SW480 (cell line): ENCODE measurements around the gene ETV3L.

Experiments used
- DNase-seq: peaks from one replicate; pipeline ENCODE4 v3.0.0-alpha.2; 2016; ENCODE audit warnings: low spot score

The ETV3L gene

DNA sequence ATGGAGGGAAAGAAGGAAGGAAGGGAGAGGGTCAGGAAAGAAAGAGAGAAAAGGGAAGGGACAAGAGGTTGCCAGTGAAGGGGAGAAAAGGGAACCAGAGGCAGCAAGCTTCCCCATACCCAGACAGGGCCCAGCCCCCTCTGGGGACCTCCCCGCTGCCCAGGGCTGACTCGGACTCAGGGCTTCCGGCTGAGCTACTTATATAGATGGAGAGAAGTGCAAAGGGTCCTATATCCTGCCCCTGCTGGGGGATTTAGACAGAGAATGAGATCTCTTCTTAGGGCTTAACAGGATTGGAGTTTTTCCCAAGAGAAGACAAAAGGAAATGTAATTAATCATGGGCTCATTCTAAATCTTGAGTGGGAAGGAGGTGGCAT, at the start of gene ETV3L:
Gene ETV3L, minus strand, starts transcription at position 176 of the 377 bp plus-strand sequence. CDS start 285 bp downstream, outside the sequence.
- no peak for DNase-seq

DNA sequence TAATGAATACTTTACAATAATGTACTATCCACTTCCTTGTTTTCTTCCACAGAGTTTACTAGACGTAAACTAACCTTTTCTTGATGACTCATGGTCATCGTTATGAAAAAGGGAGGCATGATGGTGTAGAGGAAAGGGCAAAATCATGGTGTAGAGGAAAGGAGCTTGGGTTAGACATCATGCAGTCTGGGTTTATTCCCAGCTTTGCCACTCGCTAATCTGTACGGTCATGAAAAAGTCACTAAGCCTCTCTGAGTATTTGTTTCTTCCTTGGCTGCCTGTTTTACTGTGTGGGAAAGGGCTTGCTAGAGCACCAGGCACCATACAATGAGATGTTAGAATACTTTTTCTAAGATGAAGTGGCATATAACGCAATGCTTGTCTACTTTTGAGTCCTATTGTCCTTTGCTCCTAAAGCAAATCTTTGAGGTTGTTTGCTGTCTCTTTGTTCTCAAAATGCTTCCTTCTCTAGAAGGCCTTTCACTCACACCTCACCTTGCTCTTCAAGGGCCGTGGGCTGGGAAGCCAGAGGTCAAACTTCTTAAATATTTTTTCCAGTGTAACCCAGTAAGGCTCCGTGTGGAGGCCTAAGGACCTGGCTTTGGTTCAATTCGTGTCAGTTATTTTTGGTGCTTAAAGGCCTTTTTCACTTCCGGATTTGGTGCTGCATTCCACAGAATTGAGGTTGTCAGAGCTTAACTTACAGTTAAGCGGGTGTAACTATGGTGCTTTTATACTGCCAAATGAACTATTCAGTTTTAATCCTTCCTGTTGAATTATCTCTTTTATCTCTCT, 48.5 kb upstream of the ETV3L start:
- peak; percentile 47 for DNase-seq

DNA sequence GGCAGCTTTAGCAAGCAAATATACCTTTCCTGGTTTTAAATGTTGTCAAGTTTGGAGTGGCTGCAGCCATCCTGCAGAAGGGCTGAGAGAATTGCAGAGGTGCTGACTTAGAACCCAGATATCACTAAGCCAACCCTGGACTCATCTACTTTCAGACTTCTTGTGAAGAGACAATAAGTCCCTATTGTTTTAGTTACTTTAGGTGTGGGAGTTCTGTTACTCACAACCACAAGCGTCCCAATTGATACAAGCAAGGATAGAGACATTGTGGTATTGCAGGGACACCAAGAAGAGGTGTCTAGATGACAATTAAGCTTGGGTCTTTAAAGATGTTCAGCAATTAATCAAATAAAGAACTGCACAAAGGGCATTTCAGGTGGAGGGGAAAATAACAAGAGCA, 47.4 kb upstream of the ETV3L start:
- DNase-seq, result no peak

DNA sequence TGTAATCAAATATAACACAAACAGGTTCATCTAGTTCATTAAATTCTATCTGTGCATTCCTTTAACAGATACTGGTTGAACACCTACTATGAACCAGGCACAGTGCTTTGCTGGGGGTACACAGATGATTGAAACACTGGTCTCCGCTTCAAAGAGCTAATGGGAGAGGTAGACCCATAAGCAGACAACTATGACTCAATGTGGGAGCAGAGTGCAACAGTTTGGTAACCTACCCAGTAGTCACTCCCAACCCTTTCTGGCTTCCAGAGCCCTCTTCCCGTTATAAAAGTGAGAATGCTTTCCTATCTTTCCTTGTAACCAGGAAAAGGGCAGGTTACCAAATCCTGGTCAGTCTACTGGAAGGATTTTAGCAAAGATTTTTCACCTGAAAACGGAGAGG, 46.6 kb upstream of the ETV3L start:
- peak; percentile 48 for DNase-seq

DNA sequence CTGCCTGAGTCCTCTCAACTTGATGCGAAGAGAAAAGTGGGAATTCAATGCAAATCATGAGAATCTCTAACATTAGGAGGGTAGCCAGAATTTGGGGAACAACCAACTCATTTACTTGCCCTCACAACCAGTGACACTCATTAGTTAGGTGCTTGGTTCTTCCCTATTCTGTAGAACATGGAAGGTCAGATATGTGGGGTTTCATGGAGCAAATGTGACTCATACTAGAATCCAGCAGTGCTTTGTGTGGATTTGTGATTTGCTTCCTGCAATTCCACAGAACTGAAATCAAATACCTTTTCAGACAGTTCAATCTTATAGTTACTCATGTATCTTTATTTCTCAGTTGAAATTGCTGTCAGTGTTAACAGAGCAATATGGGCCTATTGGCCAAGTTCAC, 45.5 kb upstream of the ETV3L start:
- DNase-seq, result no peak

DNA sequence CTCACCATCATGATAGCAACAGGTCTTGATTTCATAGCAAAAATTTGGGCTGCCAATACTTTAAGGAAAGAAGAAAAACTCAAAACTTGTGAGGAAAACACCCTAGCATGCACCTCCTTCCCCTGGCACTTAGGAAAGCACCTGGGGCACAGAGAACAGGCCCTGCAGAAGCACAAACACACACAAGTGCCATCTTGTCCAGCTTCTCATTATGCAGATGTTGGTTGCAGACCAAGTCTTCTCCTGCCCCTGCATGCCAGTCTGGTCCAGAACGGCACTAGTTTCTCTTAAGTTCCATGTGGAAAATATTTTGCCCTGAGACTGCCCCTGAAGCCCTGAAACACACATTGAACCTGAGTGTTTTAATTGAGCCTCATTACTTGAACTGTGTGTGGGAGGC, 44.9 kb upstream of the ETV3L start:
- no peak for DNase-seq

DNA sequence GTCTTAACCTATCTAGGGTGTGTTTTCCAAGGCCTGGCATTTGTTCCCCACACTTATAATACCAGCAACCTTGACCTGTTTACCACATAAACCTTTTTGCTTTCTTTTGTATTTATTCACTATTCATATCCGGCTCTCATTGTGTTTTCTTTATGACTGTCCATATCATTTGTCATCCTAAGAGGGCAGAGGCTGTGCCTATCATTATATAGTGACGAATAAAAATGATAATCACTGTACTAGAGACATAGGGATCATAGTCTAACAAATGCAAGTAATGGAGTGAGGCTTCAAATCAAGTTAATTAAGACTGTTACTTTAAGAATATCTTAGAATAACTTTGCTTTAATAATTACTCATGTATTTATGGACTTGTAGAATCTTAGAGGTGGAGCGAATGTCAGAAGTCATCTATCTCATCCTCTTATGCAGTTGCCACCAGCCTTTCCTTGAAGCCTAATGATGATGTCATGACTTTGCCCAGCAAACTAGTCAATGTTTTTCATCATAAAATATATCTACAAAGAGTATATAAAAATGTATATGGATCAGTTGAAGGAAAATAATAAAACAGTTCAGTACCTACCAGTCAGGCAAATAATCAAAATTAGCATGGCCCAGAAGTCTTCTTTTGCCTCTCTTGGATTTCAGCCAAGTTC, 43.3 kb upstream of the ETV3L start:
- DNase-seq, result no peak

DNA sequence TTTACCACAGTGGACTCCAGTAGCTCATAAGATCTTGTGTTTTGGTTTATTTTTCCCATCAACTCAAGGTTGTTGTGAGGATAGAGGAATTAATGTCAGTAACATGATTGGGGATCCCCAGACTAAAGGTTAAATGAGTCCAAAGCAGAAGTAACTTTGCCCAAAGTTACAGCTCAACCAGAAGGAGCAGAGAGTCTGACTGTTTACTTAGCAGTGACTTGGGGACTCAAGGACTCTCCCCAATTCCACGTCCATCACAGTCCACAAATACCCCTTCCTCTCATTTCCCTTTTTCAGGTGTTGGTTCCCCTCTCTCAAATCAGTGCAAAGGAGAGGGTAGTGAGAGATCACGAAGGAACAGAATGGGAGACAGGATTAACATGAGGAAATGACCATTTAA, 42.6 kb upstream of the ETV3L start:
- DNase-seq, result no peak

DNA sequence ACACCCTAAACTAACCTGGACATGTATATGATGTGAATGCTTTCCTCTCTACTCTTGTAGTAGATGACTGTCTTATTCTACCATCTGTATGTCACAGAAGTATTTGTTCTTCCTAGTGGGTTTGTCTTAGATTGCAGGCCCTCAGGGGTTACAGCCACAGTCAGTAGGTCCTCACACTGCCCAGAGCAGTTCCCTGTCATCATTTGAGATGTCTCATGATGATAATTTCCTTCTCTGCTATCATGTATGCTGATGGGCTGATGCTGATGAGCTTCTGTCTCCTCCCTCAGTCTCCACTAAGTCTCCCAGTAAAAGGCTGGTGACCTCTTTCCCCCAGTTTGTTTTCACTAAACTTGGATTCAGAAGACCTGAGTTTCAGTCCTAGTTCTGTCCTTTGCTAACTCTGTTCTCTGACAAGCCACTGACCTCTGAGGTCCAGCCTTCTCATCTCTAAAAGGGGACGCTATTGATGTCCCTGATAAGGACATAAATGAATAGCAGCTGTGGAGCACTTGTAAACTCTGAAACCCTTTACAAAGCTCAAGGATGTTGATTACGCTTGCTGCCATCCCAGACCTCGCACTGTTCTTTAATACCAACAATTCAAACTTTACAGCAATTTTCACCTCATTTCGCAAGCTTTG, 41.7 kb upstream of the ETV3L start:
- no peak for DNase-seq

DNA sequence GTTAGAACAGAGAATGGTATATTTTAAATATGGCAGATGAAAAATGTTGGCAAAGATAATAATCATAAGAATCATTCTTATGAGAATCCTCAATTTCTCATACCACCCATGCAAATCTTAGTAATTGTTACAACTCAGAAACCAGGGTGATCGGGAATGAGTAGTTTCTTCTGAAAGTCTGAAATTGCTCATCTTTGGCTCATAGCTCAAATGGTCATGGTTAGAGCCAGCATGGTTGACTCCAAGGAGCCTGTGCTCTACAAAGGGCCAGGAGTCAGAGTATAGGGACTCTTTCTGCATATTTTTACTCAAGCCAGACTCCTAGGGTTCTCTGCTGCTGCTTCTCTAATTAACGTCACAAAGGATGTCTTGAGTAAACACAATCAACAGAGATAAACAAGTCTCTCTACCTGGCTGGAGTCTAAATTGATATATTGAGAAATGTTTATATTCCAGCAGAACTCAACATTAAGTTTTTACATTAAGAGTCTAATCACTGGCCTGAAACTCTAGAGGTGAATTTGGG, 40.5 kb upstream of the ETV3L start:
- DNase-seq, result no peak

DNA sequence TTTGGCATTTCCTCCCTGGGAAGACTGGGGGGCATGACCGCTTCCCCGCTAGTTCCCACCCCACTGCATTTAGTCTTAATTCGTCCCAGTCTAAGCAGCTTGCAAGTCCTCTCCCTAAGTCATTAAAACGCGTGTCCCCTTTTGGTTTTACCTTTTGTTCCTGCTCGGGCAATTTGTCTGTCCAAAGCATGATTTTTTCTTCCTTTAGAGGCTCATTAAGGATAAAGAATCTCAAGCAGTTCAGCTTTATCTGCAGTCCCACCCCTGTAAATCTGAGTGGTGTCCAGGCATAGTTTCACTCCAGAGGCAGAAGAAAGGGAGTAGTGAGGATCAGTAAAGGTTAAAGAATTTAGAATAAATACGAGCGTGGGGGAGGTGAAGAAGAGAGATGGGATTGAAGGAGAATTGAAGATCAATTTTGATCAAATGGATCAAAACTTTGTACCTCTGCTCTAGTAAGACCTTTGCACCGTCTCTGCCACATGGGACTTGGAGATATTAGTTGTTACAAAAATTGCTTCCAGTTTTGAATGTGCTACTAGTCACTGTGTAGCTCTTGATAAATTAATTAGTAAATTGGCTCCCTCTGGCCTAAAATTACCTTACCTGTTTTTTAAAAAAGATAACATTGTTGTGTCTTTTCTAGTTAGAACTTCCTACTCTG, 39.6 kb upstream of the ETV3L start:
- no peak for DNase-seq

DNA sequence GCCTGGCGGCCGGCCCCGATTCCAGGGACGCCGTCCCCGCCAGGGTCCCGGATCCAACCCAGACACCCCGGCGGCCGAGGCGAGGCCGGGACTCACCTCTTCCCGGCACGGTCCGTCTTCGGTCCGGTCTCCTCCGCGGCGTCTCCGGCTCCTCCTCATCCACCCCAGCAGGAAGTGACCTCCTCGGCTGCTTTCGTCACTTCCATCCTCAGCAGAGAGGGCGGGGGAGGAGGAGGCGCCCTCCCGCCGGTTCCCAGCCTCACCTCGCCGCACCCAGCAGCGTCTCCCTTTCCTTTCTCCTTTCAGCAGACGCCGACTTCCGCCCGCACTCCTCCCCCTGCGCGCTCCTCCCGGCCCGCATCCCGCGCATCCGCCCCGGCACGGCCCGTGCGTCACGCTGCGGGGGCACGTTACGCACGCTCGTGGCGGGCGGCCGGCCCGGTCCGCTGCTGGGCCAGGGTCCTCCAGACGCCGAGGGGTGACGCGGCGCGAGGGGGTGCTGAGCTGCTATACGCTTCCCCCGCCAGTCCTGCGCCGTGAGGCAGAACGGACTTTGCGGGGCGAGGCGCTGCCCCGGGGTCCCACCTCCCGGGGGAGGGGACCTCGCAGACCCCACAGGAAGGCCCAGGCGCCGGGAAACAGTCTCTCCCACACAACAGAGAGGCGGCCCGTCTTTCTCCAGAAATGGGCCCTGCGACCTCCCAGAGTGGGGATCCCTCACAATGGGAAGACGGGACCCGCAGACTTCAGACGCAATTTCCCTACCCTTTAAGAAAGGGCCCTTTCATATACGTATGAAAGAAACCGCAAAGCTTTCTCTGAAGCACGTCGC, 38.8 kb upstream of the ETV3L start, which contains the start of gene ETV3:
Gene ETV3, minus strand, starts transcription at position 176 of the 832 bp plus-strand sequence. CDS start 2,043 bp downstream, outside the sequence.
- peak; percentile 95 for DNase-seq

DNA sequence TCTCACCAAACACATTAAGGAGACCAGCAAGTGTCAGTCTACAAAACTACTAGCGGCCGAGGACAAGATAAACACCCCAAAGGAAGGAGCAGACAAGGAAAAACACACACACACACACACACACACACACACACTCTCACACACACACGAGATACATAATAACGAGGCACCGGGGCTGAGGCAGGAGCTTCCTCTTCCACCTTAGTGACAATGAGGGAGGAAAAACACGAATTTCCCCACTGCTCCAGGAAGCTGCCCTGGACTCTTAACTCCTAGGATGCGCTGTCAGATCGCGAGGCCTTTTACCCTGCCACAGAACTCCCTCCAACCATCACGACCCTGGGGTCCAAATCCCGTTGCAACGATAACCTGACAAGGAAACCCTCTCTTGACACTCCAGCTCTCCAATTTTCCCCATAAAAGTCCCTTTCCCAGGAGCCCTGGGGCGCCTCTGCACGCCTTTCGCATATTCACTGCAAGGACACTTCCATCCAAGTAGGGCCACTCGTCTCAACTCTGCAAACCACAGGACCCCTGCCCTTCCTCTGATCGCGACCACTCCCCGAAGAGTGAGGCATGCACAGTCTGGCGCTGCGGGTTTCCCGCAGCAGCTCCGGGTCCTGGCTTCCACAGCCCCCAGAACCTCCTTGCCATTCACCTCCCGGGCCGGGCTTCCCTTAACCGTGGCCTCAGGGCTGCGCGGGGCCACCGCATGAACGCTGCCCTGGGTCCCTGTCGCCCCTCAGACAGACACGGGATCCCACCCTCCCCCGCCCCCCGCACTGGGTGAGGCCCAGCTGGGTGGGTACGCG, 38.0 kb upstream of the ETV3L start:
- no peak for DNase-seq

DNA sequence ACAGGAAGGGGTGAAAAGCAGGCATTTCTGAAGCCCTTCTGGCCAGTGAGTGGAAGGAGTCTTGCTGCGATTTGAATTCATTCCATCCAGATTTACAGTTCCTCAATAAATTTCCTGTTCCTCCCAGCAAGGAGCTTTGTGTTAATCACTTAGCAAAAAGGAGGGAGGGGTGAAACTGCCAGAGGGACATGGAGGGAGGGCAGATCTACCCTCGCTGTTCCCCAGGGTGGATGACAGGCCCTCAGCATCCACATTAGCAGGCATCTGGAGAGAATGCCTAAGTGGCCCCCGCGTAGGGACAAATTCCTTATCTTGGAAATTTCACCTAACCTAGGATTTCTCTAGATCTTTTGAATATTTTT, 37.4 kb upstream of the ETV3L start:
- DNase-seq, result no peak

DNA sequence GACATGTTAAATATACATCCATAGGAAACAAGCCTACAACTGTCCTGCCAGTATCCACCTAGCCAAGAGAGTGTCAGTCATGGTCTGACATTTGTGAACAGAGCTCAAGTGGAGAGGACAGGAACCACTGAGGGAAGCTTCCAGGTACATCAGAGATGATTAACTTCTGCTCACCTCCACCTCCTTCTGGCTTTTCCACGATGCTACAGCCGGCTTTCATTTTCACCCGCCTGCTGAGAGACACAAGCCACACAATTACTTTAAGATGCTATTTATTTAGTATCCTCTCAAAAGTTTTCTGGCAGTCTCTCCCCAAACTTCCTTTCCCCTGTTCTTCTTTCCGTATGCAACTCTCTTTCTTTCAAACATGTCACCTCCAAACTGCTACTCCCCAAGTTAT, 36.5 kb upstream of the ETV3L start:
- no peak for DNase-seq

DNA sequence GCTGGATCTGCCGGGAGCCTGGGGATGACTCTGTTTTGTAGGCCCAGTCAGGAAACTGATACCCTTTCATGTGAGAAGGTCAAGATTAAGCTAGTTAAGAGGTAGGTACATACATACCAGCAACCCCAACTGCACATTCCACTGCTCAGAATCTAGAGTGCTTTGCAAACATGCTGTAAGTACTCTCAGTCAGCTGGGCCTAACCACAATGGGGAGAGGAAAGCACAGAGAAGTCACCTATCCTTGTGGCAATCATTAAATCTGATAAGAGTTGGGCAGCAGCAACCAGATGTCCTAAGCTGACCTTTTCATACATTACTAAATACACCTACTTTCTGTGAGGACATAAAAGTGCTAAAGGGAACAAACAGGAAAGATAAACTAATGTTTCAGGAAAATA, 36.0 kb upstream of the ETV3L start:
- DNase-seq, result no peak

DNA sequence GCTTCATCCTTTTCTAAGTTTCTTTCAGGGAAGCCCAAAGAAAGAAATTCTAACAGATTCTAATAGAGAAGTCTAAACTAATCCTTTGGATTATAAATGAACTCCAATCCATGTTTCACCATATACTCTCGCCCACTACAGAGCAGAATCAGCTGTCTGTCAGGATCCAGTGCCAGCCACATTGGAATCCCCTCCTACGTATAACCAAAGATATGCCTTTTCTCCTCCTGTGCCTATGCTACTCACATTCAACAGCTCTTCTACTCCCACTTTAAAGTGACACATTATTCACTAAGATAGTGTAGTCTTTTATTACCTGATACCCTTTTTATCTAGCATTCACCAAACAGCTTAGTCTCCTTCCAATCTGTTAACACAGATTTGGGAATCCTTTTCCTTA, 35.5 kb upstream of the ETV3L start:
- DNase-seq, result no peak

DNA sequence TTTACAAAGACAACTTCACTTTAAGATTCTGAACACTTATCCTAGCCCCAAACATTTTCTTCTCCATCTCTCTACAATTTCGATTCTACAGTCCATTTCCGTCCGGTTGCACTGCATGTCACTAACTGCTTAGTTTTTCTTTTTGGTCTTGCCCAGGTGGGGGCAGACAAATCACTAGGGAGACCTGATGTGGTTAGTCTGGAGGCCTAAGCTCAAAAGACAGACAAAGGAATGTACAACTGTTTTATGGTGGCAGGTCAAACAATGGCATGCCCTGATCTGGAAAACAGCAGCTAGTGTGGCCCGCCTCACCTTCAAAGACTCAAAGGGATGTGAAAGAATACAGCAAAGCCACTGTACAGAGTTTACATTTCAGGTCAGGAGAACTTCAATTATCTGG, 34.8 kb upstream of the ETV3L start:
- DNase-seq, result peak; percentile 70

DNA sequence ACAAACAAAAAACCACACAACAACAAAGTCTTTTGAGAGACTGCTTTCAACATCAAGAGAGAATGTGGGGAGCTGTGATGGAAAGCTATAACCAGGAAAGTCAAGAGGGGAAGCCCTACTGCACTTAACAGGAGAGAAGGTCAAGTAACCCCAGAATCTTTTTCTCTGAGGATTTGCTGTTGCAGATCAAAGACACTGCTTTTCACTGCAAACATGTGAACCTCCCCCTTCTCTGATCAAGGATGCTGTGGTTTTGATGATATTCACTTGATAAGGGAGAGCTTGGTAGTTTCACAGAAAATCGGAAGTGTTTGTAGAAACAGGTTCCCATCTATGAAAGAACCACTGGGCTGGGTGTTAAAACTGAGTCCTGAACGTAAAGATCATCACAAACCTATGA, 33.8 kb upstream of the ETV3L start:
- peak; percentile 45 for DNase-seq

DNA sequence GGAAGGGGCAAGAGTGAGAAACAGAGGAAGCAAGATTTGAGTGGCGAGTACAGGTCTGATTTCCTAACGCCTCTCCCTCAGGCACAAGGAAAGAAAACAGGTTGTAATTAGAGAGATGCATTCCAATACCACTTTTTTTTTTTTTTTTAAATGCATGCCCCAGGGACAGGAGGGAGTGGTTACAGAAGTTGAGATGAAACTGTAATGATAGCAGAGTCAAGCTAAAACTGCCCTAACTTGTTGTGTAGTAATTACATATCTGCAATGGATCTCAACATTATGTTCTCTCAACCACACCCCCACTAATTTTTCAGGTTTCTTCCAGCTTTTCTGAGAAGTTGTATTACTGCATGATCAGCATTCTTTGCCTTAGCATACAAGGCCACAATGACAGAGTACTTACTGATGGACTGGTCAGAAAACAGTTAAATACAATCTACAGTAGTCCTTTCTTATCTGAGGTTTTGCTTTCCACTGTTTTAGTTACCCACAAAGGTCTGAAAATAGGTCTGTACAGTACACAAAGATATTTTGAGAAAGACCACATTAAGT, 33.1 kb upstream of the ETV3L start:
- DNase-seq, result no peak
